ENCODE measurements around the gene DDX27.

The DDX27 gene

GRCh38 chr20:49291200-49291599 is 72.0 kb downstream of the DDX27 start:
- no peak for FAIRE-seq

GRCh38 chr20:49292010-49292409 is 72.8 kb downstream of the DDX27 start:
- FAIRE-seq = no peak

GRCh38 chr20:49293122-49293521 is 73.9 kb downstream of the DDX27 start:
- FAIRE-seq = no peak

All from G401.6 (cell line).